GM12864 (cell line): Measurements from ENCODE around the gene NRARP.

Experiments
- DNase-seq: peaks from one replicate; pipeline ENCODE4 v3.0.0-alpha.2; 2011; ENCODE audit warnings: low read depth
- H3K4me3 ChIP-seq: 2 replicates; pipeline ENCODE4 v1.5.1; 2011; ENCODE audit warnings: mild to moderate bottlenecking, low read depth, low read length, control low read depth
- TF ChIP-seq, protein P1 (sequence below): IDR thresholded peaks from 2 replicates; pipeline ENCODE4 v1.5.1; 2011; ENCODE audit warnings: low read depth, mild to moderate bottlenecking, moderate library complexity, low read length, control low read depth, inconsistent platforms; ENCODE audit errors: missing control alignments

NRARP gene

GRCh38 chr9:137319739-137320551 lies 17.9 kb upstream of the NRARP start:
- H3K4me3 ChIP-seq, result no peak overlapping the region
- TF ChIP-seq, protein P1, sequence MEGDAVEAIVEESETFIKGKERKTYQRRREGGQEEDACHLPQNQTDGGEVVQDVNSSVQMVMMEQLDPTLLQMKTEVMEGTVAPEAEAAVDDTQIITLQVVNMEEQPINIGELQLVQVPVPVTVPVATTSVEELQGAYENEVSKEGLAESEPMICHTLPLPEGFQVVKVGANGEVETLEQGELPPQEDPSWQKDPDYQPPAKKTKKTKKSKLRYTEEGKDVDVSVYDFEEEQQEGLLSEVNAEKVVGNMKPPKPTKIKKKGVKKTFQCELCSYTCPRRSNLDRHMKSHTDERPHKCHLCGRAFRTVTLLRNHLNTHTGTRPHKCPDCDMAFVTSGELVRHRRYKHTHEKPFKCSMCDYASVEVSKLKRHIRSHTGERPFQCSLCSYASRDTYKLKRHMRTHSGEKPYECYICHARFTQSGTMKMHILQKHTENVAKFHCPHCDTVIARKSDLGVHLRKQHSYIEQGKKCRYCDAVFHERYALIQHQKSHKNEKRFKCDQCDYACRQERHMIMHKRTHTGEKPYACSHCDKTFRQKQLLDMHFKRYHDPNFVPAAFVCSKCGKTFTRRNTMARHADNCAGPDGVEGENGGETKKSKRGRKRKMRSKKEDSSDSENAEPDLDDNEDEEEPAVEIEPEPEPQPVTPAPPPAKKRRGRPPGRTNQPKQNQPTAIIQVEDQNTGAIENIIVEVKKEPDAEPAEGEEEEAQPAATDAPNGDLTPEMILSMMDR, result no peak
- DNase-seq, result no peak

DNA sequence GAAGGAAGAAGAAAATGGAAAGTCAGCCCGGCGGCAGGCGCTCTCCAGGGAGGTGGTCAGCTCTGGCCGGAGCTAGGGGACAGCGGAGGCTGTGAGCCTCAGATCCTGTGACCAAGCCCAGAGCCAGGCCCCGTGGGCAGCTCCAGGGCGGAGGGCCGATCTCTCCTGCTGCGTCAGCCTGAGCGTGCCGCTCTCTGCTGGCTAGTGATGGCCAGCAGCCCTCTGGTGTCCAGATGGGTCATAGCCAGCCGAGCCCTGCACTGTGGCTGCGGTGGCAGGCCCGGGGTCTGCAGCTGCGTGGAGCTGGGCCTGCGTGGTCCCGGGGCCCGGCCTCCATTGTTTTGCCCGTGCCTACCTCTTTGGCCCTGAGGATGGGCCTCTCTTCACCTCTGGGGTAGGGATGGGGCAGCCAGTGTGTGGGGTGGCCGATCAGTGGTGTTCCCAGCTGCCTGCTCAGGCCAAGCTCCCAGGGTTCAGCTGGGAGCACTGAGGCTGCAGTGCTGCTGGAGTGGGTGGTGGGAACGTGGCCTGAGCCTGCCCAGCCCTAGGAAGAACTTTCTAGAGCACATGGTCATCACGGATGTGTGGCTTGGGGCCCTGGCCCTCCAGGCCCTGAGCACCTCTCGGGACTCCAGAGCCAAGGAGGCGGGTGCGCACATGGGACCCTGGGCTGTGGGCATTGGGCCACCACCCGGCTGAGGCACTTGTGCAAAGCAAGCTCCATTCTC lies 17.1 kb upstream of the NRARP start:
- TF ChIP-seq, protein P1, result no peak
- DNase-seq, result no peak
- no peak overlapping the region for H3K4me3 ChIP-seq

DNA sequence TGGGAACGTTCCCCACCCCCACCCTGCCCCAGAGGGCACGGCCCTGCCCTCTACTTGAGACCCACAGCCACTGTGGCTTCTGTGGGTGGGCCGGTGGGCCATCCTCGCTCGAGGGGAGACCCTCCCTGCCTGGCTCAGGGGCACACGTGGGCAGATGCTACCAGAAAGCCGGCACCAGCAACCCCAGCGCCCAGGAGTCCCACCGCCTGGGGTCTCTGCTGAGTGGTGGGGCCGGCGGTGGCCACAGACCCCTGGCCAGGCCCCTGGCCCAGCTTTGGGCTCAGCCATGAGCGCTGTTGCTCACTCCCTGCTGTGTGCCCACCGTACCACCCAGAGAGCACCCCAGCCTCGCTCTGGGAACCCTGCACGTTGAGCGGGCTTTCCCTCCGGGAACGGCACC lies 16.5 kb upstream of the NRARP start:
- TF ChIP-seq, protein P1, result no peak
- DNase-seq, result no peak
- H3K4me3 ChIP-seq, result no peak overlapping the region

DNA sequence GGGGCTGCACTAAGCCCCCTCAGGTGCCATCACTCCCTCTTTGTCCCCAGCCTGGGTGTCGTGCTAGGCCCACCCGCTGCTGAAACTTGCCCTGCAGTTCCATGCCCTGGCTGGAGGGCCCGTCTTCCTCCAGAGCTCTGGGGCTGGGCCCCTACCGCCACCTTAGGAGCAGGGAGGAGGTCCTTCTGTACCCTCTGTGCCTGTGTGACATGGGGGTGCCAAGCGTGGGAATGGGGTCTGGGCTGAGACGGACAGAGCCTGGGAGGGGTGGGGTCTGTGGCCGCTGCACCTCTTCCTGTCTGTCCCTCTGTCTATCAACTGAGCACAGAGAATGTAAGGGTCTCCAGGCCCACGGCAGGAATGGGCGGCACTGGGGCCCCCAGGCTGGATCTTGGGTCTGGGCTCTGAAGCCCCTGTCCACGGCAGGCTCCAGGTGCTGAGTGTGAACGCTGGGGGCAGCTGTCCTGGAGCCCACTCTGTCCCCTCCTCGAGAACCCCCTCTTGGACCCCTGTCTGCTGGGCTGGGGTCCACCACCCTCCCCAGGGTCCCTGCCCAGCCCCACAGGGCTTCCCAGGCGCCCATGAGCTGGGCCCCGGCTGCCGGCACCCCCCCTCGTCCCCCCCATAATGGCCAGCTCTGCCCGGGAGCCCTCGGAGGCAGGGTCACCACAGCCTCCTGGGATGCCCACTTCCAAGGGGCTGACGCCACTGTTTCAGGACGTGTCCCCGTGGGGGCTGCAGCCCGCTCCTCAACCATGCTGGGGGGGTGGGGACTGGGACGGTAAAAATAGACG lies 15.8 kb upstream of the NRARP start:
- no peak for DNase-seq
- TF ChIP-seq, protein P1, result no peak
- H3K4me3 ChIP-seq, result no peak overlapping the region

- no peak overlapping the region for H3K4me3 ChIP-seq
- TF ChIP-seq, protein P1, result no peak
- no peak for DNase-seq
Measured at GRCh38 chr9:137317021-137317717, 15.1 kb upstream of the NRARP start.

- DNase-seq, result no peak
- TF ChIP-seq, protein P1, result no peak
Measured at GRCh38 chr9:137316012-137316981, 14.2 kb upstream of the NRARP start.

More at GRCh38 chr9:137316012-137316981, 14.2 kb upstream of the NRARP start:
- H3K4me3 ChIP-seq, result peak overlapping the region; percentile 50
